GM23338 (cell line): ENCODE data around the gene ITPRID1. TPM values are rescaled to one million over a fixed set of nuclear protein-coding genes. Genes with fewer than 3 reads are reported as not detected.

Experiments used
- ATAC-seq: fragments of 200-7000 bp; cut with Tn5 transposase; 3 replicates; pipeline ENCODE4 v1.9.1; 2020
- DNase-seq: peaks from one replicate; pipeline ENCODE4 v3.0.0-alpha.2; 2015; ENCODE audit warnings: low spot score
- H2AFZ ChIP-seq: fragments of 200-600 bp; sonication (generic); 2 replicates; pipeline ENCODE4 v1.8.0; 2016; ENCODE audit warnings: antibody characterized with exemption, mild to moderate bottlenecking, moderate library complexity
- H3F3A ChIP-seq: fragments of 200-600 bp; sonication (generic); replicated peaks from 2 replicates; pipeline ENCODE4 v1.8.0; 2017; ENCODE audit warnings: antibody characterized with exemption, mixed run types, low read depth
- H3K27ac ChIP-seq: fragments of 200-600 bp; sonication (generic); 2 replicates; pipeline ENCODE4 v1.6.1; 2016; ENCODE audit warnings: low read depth
- H3K27me3 ChIP-seq: fragments of 200-600 bp; sonication (generic); 2 replicates; pipeline ENCODE4 v1.8.0; 2016; ENCODE audit warnings: mild to moderate bottlenecking, mixed run types, moderate library complexity; ENCODE audit not compliant: insufficient read depth
- H3K36me3 ChIP-seq: fragments of 200-600 bp; sonication (generic); 2 replicates; pipeline ENCODE4 v1.8.0; 2016; ENCODE audit warnings: mild to moderate bottlenecking; ENCODE audit not compliant: insufficient read depth
- H3K4me1 ChIP-seq: fragments of 200-600 bp; sonication (generic); 2 replicates; pipeline ENCODE4 v1.8.0; 2016; ENCODE audit warnings: mild to moderate bottlenecking, moderate library complexity; ENCODE audit not compliant: insufficient read depth
- H3K4me2 ChIP-seq: fragments of 200-600 bp; sonication (generic); 2 replicates; pipeline ENCODE4 v1.7.1; 2017; ENCODE audit warnings: mixed run types
- H3K4me3 ChIP-seq: fragments of 200-600 bp; sonication (generic); 2 replicates; pipeline ENCODE4 v1.6.1; 2016; ENCODE audit warnings: mixed run types
- H3K79me2 ChIP-seq: fragments of 200-600 bp; sonication (generic); replicated peaks from 2 replicates; pipeline ENCODE4 v1.8.0; 2017; ENCODE audit warnings: mild to moderate bottlenecking; ENCODE audit not compliant: insufficient read depth
- H3K9me2 ChIP-seq: fragments of 200-600 bp; sonication (generic); 2 replicates; pipeline ENCODE4 v1.8.0; 2017; ENCODE audit not compliant: insufficient read depth
- H4K20me1 ChIP-seq: fragments of 200-600 bp; sonication (generic); replicated peaks from 2 replicates; pipeline ENCODE4 v1.8.0; 2017; ENCODE audit warnings: mild to moderate bottlenecking; ENCODE audit not compliant: insufficient read depth
- H3K27ac Mint-ChIP-seq: 2 replicates; pipeline ENCODE4 v1.8.0; 2020; ENCODE audit warnings: inconsistent platforms, mild to moderate bottlenecking, moderate library complexity, mixed read lengths
- H3K27me3 Mint-ChIP-seq: 3 replicates; pipeline ENCODE4 v1.8.0; 2022; ENCODE audit warnings: low read depth, mild to moderate bottlenecking, moderate library complexity, mixed read lengths, inconsistent platforms; ENCODE audit not compliant: insufficient read depth, poor library complexity
- H3K36me3 Mint-ChIP-seq: 3 replicates; pipeline ENCODE4 v1.8.0; 2021; ENCODE audit warnings: low read depth, mild to moderate bottlenecking, inconsistent platforms, moderate library complexity, mixed read lengths
- H3K4me1 Mint-ChIP-seq: 3 replicates; pipeline ENCODE4 v1.8.0; 2020; ENCODE audit warnings: mild to moderate bottlenecking, inconsistent platforms, mixed read lengths
- H3K4me3 Mint-ChIP-seq: 3 replicates; pipeline ENCODE4 v1.8.0; 2021; ENCODE audit warnings: moderate library complexity, mild to moderate bottlenecking, inconsistent platforms, mixed read lengths
- H3K9me3 Mint-ChIP-seq: 3 replicates; pipeline ENCODE4 v1.8.0; 2020; ENCODE audit warnings: moderate library complexity, mild to moderate bottlenecking, inconsistent platforms, mixed read lengths
- CREB1 ChIP-seq: fragments of 250-450 bp; sonication (Bioruptor Pico); IDR thresholded peaks from 2 replicates; pipeline ENCODE4 v1.5.0; 2020; ENCODE audit warnings: low read depth, mild to moderate bottlenecking, moderate library complexity
- EZH2 ChIP-seq: fragments of 200-600 bp; sonication (generic); IDR thresholded peaks from one replicate; pipeline ENCODE4 v1.8.0; 2017; ENCODE audit warnings: antibody characterized with exemption, mild to moderate bottlenecking, low read depth; ENCODE audit not compliant: unreplicated experiment
- EZH2phosphoT487 ChIP-seq: fragments of 200-600 bp; sonication (generic); IDR thresholded peaks from one replicate; pipeline ENCODE4 v1.8.1; 2018; ENCODE audit warnings: antibody characterized with exemption; ENCODE audit not compliant: unreplicated experiment
- JUNB ChIP-seq: IDR thresholded peaks from one replicate; pipeline ENCODE4 v1.6.1; 2016; ENCODE audit warnings: antibody characterized with exemption; ENCODE audit not compliant: unreplicated experiment
- NANOG ChIP-seq: IDR thresholded peaks from 2 replicates; pipeline ENCODE4 v1.6.1; 2016; ENCODE audit warnings: antibody characterized with exemption, borderline replicate concordance
- POLR2AphosphoS5 ChIP-seq: IDR thresholded peaks from 2 replicates; pipeline ENCODE4 v1.6.1; 2016; ENCODE audit warnings: antibody characterized with exemption, low read depth
- STAT1 ChIP-seq: IDR thresholded peaks from one replicate; pipeline ENCODE4 v1.6.1; 2016; ENCODE audit warnings: antibody characterized with exemption; ENCODE audit not compliant: unreplicated experiment
- ZNF114 ChIP-seq: fragments of 250-450 bp; sonication (Bioruptor Pico); IDR thresholded peaks from 2 replicates; pipeline ENCODE4 v1.5.0; 2020; ENCODE audit warnings: mild to moderate bottlenecking, moderate library complexity
- ZNF331 ChIP-seq: fragments of 250-450 bp; sonication (Bioruptor Pico); IDR thresholded peaks from 2 replicates; pipeline ENCODE4 v1.5.0; 2020; ENCODE audit warnings: low read depth, mild to moderate bottlenecking, moderate library complexity
- polyA plus RNA-seq: library from polyadenylated mRNA; unstranded; fragments of >200 nt; fragmentation: Nextera tagmentation; extraction: Ambion mirVana; gene quantifications from 2 replicates; pipeline ENCODE4 v1.2.1, GENCODE V29; 2016
- total RNA-seq: library from RNA; depleted of rRNA; stranded (reverse); fragments of >200 nt; shearing (Covaris generic); gene quantifications from 2 replicates; pipeline ENCODE4 v1.2.3, GENCODE V29; 2014
- TF ChIP-seq, protein P1 (sequence below): IDR thresholded peaks from one replicate; pipeline ENCODE4 v1.6.1; 2018; ENCODE audit warnings: antibody characterized with exemption; ENCODE audit not compliant: unreplicated experiment
- TF ChIP-seq, protein P2 (sequence below): fragments of 250-450 bp; sonication (Bioruptor Pico); IDR thresholded peaks from 2 replicates; pipeline ENCODE4 v1.5.0; 2020; ENCODE audit warnings: mild to moderate bottlenecking, moderate library complexity
- TF ChIP-seq, protein P3 (sequence below): IDR thresholded peaks from 2 replicates; pipeline ENCODE4 v1.6.1; 2016; ENCODE audit warnings: antibody characterized with exemption
- TF ChIP-seq, protein P4 (sequence below), 2 experiments: fragments of 200-600 bp in 1 of 2; sonication (generic) in 1 of 2; conservative IDR thresholded peaks; 2 replicates each; pipeline versions ENCODE4 v1.5.1 to v1.6.1; 2016 to 2017; ENCODE audit warnings: antibody characterized with exemption in 2 of 2, low read depth in 2 of 2, mild to moderate bottlenecking in 2 of 2, moderate library complexity in 1 of 2

Gene ITPRID1
- total and polyA plus RNA-seq, 2 experiments from 2014 or later: 0.05 to 0.45 TPM

DNA sequence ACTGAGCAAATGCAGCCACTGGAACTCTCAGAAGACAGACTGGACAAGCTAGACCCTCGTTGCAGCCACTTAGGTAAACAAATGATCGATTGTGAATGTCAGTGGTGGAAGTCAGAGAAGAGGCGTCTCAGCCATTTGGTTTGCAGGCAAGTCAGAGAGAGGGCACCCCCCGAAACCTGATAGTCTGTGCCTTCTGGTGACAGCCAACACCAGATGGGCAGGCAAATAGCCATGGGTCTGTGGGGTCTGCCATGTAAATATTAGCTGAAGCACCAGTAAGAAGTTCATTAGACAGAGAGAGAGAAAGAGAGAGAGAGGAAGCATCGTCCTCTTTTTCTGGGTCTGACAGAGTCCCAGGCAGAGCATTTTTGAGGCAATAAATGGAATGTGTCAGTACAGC lies 178.6 kb downstream of the ITPRID1 start:
- H3K4me1 ChIP-seq: peaks cover 41% of the 10 kb centered on the region
- H3K27me3 Mint-ChIP-seq: peaks cover 2% of the 10 kb centered on the region
- ATAC-seq (no peak), DNase-seq (no peak)
- H3K27me3 ChIP-seq: no peaks in the 10 kb centered on the region
- H4K20me1 ChIP-seq: no peaks in the 10 kb centered on the region
- no peaks in the 10 kb centered on the region for H3K36me3 Mint-ChIP-seq
- no peaks in the 10 kb centered on the region for H3K9me3 Mint-ChIP-seq
- H3K4me1 Mint-ChIP-seq: peaks cover 42% of the 10 kb centered on the region
- no peaks in the 10 kb centered on the region for H3K9me2 ChIP-seq
- no peak overlapping the region for H3K4me3 ChIP-seq
- H3K4me2 ChIP-seq: no peak overlapping the region
- no peaks in the 10 kb centered on the region for H3K79me2 ChIP-seq
- no peak overlapping the region for H3K4me3 Mint-ChIP-seq
- no peak overlapping the region for H3K27ac ChIP-seq
- no peak overlapping the region for H3K27ac Mint-ChIP-seq
- H2AFZ ChIP-seq: no peak overlapping the region
- peaks cover 3% of the 10 kb centered on the region; the same call in 1 of the 2 replicates for H3F3A ChIP-seq
- TF ChIP-seq ZNF331 (CRISPR knock-in tag): no peak
- TF ChIP-seq, protein P1, sequence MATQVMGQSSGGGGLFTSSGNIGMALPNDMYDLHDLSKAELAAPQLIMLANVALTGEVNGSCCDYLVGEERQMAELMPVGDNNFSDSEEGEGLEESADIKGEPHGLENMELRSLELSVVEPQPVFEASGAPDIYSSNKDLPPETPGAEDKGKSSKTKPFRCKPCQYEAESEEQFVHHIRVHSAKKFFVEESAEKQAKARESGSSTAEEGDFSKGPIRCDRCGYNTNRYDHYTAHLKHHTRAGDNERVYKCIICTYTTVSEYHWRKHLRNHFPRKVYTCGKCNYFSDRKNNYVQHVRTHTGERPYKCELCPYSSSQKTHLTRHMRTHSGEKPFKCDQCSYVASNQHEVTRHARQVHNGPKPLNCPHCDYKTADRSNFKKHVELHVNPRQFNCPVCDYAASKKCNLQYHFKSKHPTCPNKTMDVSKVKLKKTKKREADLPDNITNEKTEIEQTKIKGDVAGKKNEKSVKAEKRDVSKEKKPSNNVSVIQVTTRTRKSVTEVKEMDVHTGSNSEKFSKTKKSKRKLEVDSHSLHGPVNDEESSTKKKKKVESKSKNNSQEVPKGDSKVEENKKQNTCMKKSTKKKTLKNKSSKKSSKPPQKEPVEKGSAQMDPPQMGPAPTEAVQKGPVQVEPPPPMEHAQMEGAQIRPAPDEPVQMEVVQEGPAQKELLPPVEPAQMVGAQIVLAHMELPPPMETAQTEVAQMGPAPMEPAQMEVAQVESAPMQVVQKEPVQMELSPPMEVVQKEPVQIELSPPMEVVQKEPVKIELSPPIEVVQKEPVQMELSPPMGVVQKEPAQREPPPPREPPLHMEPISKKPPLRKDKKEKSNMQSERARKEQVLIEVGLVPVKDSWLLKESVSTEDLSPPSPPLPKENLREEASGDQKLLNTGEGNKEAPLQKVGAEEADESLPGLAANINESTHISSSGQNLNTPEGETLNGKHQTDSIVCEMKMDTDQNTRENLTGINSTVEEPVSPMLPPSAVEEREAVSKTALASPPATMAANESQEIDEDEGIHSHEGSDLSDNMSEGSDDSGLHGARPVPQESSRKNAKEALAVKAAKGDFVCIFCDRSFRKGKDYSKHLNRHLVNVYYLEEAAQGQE: no peak
- no peak for TF ChIP-seq STAT1
- no peak for TF ChIP-seq CREB1 (CRISPR knock-in tag)
- TF ChIP-seq JUNB: no peak
- no peak for TF ChIP-seq POLR2AphosphoS5
- TF ChIP-seq, protein P2, sequence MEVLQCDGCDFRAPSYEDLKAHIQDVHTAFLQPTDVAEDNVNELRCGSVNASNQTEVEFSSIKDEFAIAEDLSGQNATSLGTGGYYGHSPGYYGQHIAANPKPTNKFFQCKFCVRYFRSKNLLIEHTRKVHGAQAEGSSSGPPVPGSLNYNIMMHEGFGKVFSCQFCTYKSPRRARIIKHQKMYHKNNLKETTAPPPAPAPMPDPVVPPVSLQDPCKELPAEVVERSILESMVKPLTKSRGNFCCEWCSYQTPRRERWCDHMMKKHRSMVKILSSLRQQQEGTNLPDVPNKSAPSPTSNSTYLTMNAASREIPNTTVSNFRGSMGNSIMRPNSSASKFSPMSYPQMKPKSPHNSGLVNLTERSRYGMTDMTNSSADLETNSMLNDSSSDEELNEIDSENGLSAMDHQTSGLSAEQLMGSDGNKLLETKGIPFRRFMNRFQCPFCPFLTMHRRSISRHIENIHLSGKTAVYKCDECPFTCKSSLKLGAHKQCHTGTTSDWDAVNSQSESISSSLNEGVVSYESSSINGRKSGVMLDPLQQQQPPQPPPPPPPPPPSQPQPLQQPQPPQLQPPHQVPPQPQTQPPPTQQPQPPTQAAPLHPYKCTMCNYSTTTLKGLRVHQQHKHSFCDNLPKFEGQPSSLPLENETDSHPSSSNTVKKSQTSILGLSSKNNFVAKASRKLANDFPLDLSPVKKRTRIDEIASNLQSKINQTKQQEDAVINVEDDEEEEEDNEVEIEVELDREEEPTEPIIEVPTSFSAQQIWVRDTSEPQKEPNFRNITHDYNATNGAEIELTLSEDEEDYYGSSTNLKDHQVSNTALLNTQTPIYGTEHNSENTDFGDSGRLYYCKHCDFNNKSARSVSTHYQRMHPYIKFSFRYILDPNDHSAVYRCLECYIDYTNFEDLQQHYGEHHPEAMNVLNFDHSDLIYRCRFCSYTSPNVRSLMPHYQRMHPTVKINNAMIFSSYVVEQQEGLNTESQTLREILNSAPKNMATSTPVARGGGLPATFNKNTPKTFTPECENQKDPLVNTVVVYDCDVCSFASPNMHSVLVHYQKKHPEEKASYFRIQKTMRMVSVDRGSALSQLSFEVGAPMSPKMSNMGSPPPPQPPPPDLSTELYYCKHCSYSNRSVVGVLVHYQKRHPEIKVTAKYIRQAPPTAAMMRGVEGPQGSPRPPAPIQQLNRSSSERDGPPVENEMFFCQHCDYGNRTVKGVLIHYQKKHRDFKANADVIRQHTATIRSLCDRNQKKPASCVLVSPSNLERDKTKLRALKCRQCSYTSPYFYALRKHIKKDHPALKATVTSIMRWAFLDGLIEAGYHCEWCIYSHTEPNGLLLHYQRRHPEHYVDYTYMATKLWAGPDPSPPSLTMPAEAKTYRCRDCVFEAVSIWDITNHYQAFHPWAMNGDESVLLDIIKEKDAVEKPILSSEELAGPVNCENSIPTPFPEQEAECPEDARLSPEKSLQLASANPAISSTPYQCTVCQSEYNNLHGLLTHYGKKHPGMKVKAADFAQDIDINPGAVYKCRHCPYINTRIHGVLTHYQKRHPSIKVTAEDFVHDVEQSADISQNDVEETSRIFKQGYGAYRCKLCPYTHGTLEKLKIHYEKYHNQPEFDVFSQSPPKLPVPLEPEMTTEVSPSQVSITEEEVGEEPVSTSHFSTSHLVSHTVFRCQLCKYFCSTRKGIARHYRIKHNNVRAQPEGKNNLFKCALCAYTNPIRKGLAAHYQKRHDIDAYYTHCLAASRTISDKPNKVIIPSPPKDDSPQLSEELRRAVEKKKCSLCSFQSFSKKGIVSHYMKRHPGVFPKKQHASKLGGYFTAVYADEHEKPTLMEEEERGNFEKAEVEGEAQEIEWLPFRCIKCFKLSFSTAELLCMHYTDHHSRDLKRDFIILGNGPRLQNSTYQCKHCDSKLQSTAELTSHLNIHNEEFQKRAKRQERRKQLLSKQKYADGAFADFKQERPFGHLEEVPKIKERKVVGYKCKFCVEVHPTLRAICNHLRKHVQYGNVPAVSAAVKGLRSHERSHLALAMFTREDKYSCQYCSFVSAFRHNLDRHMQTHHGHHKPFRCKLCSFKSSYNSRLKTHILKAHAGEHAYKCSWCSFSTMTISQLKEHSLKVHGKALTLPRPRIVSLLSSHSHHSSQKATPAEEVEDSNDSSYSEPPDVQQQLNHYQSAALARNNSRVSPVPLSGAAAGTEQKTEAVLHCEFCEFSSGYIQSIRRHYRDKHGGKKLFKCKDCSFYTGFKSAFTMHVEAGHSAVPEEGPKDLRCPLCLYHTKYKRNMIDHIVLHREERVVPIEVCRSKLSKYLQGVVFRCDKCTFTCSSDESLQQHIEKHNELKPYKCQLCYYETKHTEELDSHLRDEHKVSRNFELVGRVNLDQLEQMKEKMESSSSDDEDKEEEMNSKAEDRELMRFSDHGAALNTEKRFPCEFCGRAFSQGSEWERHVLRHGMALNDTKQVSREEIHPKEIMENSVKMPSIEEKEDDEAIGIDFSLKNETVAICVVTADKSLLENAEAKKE (CRISPR knock-in tag): no peak
- no peak for TF ChIP-seq EZH2
- no peak for TF ChIP-seq ZNF114 (CRISPR knock-in tag)
- TF ChIP-seq, protein P3, sequence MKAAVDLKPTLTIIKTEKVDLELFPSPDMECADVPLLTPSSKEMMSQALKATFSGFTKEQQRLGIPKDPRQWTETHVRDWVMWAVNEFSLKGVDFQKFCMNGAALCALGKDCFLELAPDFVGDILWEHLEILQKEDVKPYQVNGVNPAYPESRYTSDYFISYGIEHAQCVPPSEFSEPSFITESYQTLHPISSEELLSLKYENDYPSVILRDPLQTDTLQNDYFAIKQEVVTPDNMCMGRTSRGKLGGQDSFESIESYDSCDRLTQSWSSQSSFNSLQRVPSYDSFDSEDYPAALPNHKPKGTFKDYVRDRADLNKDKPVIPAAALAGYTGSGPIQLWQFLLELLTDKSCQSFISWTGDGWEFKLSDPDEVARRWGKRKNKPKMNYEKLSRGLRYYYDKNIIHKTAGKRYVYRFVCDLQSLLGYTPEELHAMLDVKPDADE: no peak
- TF ChIP-seq NANOG: no peak
- TF ChIP-seq, protein P4, sequence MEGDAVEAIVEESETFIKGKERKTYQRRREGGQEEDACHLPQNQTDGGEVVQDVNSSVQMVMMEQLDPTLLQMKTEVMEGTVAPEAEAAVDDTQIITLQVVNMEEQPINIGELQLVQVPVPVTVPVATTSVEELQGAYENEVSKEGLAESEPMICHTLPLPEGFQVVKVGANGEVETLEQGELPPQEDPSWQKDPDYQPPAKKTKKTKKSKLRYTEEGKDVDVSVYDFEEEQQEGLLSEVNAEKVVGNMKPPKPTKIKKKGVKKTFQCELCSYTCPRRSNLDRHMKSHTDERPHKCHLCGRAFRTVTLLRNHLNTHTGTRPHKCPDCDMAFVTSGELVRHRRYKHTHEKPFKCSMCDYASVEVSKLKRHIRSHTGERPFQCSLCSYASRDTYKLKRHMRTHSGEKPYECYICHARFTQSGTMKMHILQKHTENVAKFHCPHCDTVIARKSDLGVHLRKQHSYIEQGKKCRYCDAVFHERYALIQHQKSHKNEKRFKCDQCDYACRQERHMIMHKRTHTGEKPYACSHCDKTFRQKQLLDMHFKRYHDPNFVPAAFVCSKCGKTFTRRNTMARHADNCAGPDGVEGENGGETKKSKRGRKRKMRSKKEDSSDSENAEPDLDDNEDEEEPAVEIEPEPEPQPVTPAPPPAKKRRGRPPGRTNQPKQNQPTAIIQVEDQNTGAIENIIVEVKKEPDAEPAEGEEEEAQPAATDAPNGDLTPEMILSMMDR (conservative IDR thresholded peaks at IDR 0.05; ENCODE audit: low read depth in 2 of 2): no peak
- no peak for TF ChIP-seq EZH2phosphoT487
- H3K36me3 ChIP-seq: no peaks in the 10 kb centered on the region
